ENCODE results near the gene ZNF496.

DNA sequence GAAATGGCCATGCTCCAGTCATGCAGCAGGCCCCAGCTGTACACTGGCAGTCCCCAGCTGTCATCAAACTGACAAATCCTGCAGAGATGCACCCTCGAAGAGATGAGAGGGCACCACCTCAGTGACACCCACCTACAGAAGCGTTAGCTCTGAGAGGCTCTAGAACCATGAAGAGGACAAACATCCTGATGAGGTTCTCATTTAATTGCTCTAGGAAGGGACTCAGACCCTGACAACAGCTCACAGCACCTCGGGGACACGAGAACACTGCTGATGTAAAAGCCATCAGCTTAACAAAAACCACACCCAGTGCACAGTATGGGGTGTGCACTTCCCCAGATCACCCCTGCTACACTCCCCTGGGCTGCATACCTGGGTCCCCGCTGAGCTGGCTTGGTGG lies 3.4 kb downstream of the ZNF496 start:
- TF ChIP-seq FOXM1 (IDR thresholded peaks at IDR 0.05; ENCODE audit: borderline replicate concordance) = no peak
- no peak for TF ChIP-seq SP1 (IDR thresholded peaks at IDR 0.05)
- TF ChIP-seq, protein P1, sequence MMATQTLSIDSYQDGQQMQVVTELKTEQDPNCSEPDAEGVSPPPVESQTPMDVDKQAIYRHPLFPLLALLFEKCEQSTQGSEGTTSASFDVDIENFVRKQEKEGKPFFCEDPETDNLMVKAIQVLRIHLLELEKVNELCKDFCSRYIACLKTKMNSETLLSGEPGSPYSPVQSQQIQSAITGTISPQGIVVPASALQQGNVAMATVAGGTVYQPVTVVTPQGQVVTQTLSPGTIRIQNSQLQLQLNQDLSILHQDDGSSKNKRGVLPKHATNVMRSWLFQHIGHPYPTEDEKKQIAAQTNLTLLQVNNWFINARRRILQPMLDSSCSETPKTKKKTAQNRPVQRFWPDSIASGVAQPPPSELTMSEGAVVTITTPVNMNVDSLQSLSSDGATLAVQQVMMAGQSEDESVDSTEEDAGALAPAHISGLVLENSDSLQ (IDR thresholded peaks at IDR 0.05) = no peak
- TF ChIP-seq HDGF (IDR thresholded peaks at IDR 0.05; ENCODE audit: borderline replicate concordance) = no peak
- TF ChIP-seq SUZ12 (IDR thresholded peaks at IDR 0.05) = no peak
- TF ChIP-seq LEF1 (IDR thresholded peaks at IDR 0.05; ENCODE audit: borderline replicate concordance) = no peak
- no peak for TF ChIP-seq BHLHE40 (IDR thresholded peaks at IDR 0.05; ENCODE audit: borderline replicate concordance)
